D341Med (cell line): ENCODE data around the gene SUPT3H.
"Not testable (repeated sequence)": the region's sequence is repeated elsewhere in the genome, so short reads cannot be mapped to it uniquely, and the experiment has no call there.

Experiments
- DNase-seq: peaks from one replicate; pipeline ENCODE4 v3.0.0; 2012; ENCODE audit warnings: low spot score

The SUPT3H gene

DNA sequence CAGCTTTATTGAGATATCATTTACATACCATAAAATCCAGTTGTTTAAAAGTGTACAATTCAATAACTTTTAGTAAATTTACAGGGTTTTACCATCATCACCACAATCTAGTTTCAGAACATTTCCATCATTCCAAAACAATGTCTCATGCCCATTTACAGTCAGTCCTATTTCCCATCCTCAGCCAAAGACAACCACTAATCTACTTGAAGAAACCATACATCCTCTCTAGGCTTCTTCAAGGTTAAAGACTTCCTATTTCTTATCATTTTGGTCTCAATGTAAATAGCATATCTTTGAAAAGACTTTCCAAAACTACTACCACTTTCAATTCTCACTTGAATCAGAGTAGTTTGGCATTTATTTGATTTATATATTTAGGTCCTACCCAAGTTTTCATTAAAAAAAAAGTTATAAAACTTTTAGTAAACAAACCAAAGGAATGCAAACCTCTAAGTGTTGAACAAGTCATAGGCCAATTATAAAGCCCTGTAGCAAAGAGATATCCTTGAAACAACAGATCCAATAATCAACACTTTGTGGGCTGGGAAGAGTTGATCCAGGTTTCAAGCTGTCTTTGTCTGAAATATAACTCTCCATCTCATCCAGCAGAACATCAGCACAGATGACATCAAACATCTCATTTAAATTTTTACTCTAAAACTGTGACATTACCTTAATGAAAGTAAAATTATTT lies 260.9 kb downstream of the SUPT3H start:
- no peak for DNase-seq

DNA sequence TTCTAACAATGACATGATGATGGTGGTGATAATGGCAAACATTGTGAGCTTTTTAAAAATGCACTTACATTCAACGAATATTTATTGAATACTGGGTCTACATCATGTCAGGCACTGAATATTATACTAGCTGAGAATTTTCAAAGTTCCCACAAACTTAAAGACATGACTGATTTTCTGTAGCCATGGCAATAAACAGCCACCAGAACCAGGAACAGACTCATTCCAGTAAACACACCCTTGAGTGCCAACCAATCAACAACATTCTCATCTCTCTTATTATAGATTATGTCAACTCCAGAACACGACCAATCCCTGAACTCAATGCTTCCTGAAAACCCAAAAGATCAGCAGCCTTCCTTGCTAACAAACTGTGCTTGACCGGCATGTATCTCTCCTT lies 262.0 kb downstream of the SUPT3H start:
- no peak for DNase-seq

DNA sequence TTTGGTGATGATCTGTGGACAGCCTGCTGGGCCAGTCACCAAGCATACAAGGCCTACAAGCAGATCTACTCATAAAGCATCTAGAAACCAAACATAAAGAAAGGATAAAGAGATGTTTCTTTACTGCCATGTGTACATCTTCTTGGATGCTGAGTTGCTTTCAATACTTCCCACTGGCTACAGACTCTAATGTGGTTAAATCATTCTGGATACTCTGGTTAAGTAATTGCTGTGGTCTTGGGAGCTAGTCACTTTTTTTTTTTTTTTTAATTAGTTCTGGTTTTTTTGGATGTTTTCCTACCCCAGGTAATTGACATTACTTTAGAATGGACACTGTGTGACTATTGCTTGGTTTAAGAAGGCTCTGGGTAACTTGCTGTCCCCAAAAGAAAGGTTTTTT lies 265.0 kb downstream of the SUPT3H start:
- no peak for DNase-seq

DNA sequence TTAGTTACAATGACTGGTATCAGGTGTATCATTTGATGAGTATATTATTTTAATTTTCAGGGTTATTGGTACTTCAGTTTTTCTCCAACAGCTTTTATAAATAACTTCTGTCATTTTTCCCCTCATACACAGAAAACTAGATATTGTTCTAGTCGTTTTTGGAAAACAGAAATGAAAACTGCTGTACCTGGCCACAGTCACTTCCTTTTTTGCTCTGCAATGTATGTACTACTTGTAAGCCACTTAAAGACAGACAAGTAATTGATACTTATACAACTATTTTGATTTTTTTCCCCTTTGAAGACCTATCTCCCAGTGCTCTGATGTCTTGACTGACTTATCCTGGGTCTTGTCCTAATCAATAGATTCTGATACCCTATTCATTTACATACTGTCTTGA lies 268.2 kb downstream of the SUPT3H start:
- DNase-seq = no peak

DNA sequence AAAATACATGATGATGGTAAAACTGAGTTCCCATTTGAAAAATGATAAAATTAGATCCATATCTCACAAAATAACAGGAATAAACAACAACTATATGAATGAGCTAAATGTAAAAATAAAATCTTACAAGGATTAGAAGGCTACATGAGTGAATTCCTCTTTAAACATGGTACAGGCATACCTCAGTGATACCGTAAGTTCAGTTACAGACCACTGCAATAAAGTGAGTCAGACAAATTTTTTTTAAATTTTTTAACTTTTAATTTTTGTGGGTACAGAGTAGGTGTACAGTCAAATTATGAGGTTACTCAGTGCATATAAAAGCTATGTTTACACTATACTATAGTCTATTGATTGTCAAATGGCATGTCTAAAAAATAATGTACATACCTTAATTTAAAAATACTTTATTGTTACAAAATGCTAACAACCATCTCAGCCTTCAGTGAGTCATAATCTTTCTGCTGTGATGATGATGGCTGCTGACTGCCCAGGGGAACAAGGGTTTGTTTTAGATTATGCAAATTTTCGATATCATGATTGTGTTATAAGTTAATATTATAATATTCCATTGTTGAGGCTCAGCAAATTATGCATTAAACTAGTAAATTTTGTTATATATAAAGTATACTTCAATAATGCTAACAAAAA lies 272.4 kb downstream of the SUPT3H start:
- no peak for DNase-seq

DNA sequence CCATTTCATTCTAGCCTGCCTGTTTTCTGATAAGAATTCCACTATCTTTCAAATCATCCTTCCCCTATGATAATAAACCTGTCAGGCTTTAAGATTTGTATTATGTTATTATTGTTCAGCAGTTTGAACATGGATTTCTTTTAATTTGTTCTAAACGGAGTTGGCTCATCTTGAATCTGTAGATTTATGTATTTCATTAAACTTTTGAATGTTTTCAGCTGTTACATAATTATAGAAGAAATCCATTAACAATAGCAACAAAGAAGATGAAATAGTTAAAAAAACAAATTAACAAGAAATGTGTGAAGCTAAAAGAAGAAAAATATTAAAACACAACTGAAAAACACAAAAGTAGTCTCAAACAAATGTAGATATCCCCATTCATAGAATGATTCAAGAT lies 273.3 kb downstream of the SUPT3H start:
- no peak for DNase-seq

DNA sequence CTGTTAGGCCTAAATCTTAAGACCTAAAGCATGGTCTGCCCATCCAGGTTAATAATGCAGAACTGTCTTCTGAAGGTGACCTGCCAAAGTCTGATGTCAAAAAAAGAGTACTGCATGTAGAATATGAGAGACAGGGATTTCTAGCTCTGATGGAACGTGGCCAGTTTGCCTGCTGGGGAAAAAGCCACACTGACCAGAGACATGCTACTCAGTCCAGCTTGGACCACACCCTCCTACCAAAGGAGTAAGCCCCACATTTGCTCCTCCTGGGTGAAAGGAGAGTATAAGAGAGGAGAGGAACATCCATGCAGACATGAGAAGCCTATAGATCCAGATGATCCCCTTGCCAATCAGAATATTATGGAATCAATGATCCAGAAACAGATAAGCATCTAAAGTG lies 279.5 kb downstream of the SUPT3H start:
- no peak for DNase-seq

DNA sequence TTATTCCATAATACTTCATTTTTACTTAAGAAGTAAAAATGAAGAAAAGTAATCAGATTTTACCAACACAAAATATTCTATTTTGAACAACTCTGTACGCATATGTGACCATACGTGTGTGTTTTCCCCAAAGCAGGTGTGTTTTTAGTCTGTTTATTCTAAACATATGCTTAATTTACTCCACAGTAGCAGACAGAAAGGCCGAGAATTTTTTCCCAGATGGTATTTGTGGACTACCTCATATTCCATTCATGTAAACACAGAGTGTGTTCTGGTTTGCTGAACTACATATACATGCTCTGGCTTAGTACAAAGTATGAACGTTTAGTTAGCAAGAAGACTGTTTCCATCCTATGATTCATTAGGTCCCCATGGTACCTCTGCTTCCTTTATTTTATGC lies 282.9 kb downstream of the SUPT3H start:
- no peak for DNase-seq

DNA sequence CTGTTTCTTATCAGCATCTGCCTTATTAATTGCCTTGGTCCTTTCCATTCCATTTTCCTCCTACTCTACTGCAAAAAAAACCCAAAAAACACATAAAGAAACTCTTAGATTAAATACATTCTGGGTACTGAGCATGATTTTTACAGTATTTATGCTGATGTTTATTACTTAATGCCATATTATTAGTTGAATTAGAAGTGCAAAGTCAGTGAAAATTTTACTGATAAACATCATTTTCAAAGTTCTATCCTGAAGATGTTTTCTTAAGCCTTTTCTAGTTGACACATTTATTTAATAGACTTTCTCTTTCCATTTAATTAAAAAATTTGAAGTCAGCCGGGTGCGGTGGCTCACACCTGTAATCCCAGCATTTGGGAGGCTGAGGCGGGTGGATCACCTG lies 285.6 kb downstream of the SUPT3H start:
- DNase-seq = no peak

DNA sequence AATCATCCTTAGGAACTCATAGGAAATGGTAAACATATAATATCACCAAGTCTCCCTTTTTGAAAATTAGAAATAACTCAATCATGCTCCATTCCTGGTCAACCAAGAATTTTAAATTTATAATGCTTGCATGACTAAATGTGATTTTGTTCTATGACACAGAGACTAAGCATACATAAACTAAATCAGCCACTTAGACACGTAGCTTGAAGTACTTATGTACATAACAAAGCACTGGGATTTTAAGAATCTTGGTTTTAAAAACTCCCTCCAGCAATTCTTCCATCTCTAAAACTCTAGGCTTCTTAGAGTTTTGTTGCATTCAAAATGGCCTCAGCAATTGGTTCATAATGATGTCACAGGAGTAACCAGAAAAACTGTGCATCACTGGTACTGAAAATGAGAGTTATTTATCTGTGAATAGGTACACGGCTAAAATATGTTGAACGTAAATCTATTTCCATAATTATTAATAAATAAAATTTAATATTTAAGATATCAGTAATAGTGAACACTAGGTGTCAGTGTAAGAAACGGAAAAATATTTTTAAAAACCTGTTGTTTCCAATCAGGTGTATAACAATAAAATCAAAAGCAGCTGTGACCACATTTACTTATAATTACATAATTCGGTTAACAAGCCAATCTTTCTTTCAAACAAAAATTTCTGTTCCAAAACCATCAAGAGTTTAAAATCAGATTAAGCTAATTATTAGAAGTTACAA lies 291.2 kb downstream of the SUPT3H start:
- DNase-seq = no peak

DNA sequence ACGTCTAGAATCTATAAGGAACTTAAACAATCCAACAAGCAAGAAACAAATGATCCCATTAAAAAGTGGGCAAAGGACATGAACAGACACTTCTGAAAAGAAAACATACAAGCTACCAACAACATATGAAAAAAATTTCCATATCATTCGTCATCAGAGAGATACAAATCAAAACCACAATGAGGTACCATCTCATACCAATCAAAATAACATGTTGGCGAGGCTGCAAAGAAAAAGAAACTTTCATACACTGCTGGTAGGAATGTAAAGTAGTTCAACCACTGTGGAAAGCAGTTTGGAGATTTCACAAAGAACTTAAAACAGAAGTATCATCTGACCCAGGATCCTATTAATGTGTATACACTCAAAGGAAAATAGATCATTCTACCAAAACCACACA lies 293.5 kb downstream of the SUPT3H start:
- no peak for DNase-seq

DNA sequence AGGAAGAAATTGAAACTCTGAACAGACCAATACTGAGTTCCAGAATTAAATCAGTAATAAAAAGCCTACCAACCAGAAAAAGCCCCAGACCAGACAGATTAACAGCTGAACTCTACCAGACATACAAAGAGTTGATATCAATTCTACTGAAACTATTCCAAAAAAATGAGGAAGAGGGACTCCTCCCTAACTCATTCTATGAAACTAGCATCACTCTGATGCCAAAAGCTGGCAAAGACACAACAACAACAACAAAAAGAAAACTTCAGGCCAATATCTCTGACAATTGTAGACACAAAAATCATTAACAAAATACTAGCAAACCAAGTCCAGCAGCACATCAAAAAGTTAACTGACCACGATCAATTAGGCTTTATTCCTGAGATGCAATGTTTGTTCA lies 295.6 kb downstream of the SUPT3H start:
- DNase-seq = no peak

DNA sequence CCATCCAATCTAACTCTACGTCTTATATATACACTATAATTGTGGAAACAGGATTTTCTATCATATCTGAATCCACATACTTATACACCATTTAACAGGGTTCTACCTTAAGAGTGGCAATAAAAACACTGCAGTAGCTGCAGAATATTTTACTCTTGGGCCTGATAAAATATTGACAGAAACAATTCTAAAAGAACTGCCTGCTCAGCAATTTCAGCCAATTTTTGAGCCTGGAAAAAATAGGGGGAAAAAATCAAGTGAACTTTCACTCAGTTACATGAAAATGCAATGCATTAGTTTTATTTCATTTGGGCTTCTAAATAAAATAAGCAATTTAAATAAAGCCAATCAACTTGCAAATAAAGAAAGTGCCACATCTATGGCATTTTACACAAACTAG lies 296.1 kb downstream of the SUPT3H start:
- DNase-seq = no peak

DNA sequence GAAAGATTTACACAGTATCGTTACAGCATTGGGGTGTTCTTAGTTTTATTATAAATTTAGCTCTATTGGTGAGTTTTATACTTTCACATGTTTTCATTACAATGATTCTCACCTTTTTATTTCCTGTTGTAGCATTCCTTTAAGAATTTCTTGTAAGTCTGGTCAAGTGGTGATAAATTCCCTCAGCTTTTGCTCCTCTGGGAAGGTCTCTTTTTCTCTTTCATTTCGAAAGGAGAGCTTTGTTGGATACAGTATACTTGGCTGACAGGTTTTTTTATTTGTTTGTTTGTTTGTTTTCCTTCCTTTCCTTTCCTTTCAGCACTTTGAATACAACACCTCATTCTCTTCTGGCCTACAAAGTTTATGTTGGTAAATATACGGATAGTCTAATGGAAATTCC lies 299.3 kb downstream of the SUPT3H start:
- no peak for DNase-seq

DNA sequence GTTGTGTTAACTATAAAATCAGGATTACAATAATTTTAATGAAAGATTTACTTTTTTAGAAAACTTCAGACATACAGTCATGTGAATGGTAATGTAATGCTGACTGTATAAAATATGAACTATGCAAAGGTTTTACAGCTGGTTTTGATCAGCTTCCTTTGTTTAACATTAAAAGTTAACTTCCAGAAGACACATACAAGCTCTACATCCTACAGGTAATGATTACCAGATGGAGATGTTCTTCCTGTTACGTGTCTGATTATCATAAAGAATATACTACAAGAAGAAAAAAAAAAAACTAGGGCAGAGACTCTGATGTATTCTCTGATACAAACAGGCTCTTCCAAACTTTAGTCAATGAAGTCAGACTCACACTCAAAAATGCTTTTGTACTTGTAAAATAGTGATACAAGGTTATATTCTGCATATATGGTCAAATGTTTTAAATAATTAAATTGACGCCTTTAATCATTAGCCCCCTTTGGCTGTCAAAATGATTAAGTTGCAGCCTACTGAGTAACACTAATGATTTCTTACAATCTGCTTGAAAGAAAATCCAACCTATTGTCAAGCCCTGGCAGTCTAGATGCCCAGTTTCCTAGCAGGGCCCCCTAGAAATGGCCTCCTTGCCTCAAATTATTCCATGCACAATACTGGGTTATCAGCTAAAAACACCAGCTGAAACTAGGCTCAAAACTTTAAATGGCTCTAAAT lies 301.4 kb downstream of the SUPT3H start:
- no peak for DNase-seq

DNA sequence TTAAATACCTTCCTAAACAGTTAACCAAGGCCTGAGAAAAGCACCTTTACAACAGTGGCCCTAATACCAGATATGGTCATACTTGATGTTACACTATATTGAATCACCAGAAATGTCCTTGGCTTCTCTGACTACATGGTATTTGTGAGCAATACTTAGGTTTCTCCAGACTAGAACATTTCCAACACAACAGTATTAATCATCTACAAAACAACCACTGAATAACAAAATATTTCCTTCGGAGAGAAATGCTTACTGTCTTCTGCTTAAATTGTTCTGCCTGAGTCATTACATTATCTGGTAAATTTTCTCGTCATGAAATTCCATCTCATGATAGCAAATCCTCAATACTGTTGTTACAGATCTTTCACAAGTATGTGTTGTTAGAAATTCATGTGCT lies 302.5 kb downstream of the SUPT3H start:
- DNase-seq = no peak

DNA sequence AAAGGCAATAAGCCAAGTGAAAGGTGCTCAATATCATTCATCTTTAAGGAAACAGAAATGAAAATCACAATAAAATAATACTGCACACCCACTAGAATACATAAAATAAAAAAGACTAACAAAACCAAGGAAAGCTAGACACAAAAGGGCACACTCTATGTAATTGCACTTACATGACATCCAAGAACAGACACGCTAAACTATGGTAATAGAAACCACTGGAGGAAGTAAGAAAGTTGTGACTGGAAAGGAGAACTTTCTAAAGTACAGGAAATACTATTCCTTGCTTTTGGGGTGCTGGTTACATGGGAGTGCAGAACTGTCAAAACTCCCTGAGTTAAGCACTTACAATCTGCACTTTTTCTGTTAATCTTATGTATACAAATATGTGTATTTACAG lies 303.3 kb downstream of the SUPT3H start:
- DNase-seq = no peak

DNA sequence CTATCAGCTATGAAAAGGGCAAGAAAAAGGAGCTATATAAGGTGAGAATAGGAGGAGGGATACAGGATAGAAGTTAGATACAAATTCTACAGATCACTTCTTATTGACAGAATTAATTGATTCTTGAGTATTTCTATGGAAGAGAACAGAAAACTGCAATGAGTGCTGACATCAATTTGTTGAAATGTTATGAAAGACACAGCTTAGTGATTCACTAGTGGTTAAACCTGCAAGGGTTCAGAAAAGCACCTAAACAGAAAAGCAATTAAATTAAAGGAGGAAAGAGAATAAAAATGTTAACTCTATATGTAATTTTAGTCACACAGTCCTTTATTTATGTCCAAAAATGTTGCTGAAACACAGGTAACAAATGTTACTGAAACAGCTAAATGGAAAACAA lies 304.0 kb downstream of the SUPT3H start:
- no peak for DNase-seq

DNA sequence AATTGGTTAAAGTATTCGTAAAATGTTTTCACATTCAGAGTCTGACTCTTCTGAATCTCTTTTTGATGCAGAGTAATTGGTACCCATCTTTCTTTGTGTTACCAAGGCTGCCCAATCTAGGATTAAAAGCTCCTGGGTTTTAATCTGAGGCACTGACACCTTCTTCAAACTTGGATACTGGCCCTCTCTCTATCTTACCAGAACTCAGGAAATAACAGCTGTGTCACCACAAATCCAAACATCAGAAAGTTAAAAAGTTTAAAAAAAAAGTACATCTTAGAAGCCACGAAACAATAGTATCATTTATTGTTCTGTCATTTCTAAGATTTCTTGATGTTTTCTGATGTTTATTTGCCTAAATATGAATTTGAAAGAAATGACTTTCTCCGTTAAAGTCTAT lies 305.1 kb downstream of the SUPT3H start:
- DNase-seq = no peak

DNA sequence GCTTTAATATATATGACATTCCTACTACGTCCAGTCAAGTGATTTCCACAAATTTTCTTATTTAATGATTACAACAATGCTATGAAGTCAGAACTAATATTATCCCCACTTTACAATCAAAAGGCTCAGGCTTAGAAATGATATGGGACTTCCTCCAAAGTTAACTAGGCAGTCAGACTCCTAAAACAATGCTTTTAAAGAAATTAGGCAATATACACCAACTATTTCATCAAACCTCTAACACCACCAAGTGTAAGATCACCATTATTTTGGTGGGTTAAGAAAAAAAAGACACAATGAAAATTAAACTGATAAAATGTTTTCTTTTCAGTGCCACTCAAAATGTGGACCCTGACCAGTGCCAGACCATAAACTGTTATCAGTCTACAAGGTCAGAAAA lies 305.7 kb downstream of the SUPT3H start:
- no peak for DNase-seq

DNA sequence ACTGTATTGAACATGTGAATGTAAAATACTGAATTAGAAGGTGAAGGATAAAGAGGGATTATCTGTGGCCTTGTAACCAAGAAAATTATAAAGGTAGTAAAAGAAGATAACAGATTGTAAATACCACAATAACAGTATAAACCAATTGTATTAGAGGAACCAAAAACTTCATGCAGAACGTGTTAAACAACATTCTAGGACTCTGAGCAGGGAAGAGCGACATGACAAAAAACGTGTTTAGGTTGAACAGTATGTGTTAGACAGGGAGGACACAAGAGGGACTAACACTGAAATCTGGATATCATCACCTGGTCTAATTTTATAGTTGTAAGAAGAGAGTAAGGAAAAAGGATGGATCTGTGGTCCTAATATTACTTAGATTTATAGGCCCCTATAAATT lies 308.6 kb downstream of the SUPT3H start:
- no peak for DNase-seq

DNA sequence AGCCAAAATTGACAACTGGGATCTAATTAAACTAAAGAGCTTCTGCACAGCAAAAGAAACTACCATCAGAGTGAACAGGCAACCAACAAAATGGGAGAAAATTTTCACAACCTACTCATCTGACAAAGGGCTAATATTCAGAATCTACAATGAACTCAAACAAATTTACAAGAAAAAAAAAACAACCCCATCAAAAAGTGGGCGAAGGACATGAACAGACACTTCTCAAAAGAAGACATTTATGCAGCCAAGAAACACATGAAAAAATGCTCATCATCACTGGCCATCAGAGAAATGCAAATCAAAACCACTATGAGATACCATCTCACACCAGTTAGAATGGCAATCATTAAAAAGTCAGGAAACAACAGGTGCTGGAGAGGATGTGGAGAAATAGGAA lies 310.3 kb downstream of the SUPT3H start:
- not testable (repeated sequence) for DNase-seq

DNA sequence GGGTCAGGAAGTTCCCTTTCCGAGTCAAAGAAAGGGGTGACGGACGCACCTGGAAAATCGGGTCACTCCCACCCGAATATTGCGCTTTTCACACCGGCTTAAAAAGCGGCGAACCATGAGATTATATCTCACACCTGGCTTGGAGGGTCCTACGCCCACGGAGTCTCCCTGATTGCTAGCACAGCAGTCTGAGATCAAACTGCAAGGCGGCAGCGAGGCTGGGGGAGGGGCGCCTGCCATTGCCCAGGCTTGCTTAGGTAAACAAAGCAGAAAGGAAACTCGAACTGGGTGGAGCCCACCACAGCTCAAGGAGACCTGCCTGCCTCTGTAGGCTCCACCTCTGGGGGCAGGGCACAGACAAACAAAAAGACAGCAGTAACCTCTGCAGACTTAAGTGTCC lies 315.1 kb downstream of the SUPT3H start:
- not testable (repeated sequence) for DNase-seq
